Limb (tissue), 2 donors: ENCODE measurements around the gene TOP2B.
A peak's percentile ranks its signal among the peaks of the same experiment; 100 is the strongest.

Source experiments
- DNase-seq, 2 donors: peaks; one replicate each; pipeline ENCODE4 v3.0.0-alpha.2; 2016; ENCODE audit errors: extremely low spot score in 2 of 2

TOP2B gene

GRCh38 chr3:25619382-25619781, 45.3 kb downstream of the TOP2B start:
- DNase-seq, result no peak

- DNase-seq, result no peak
These were observed 46.7 kb downstream of the TOP2B start for GRCh38 chr3:25618028-25618427.

GRCh38 chr3:25611193-25611592, 53.5 kb downstream of the TOP2B start:
- DNase-seq, result no peak

DNA sequence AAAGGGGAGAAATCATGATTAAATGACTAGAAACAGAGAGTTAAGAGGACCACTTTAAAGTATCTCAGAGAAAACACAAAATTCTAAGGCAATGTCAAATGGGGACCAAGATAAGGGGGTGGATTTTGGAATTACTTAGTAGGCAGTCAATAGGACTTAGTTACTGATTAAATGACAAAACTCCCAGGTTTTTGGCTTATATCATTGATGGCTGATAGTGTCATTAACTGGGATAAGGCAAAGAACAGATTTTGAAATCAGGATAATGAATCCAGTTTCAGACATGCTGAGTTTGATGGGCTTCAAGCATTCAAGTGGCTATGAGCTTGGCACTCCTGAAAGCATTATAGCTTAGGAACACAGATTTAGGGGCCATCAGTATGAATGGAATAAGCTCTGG, 53.9 kb downstream of the TOP2B start:
- no peak for DNase-seq

DNA sequence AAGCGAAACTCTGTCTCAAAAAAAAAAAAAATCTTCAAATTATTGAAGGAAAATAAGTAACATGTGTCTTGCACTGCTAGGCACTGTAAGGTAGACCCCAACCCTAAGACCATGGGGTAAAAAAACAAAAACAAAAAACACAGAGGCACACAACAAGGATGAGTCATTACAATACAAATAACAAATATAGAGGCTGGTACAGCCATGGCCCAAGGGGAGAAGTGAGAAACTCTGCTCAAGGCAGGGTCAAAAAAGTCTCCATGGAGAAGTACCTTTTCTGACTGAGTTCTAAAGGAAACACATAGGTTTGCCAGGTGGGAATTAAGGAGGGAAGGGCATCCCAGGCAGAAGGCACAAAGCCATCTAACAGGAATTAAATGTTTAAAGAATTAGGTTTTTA, 54.5 kb downstream of the TOP2B start:
- DNase-seq, result no peak

- no peak for DNase-seq
These were observed 60.5 kb downstream of the TOP2B start for GRCh38 chr3:25604107-25604805.

DNA sequence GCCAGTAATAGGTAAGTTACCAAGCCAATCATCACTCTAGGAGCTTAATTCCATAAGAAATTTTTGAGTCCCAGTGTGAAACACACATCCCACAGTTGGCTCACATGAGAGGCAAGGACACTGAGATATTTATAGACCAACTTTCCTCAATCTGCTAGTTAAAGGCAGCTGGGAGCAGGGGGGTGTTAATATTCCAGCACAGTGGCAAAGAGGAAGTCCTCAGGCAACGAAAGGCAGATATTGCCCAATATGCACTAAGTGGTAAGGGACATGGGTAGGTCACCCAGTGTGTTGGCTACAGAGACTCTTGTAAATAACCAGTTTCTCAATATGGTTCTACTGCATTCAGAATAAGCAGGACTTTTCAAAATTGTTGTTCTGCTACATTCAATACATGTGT, 61.0 kb downstream of the TOP2B start:
- no peak for DNase-seq

DNA sequence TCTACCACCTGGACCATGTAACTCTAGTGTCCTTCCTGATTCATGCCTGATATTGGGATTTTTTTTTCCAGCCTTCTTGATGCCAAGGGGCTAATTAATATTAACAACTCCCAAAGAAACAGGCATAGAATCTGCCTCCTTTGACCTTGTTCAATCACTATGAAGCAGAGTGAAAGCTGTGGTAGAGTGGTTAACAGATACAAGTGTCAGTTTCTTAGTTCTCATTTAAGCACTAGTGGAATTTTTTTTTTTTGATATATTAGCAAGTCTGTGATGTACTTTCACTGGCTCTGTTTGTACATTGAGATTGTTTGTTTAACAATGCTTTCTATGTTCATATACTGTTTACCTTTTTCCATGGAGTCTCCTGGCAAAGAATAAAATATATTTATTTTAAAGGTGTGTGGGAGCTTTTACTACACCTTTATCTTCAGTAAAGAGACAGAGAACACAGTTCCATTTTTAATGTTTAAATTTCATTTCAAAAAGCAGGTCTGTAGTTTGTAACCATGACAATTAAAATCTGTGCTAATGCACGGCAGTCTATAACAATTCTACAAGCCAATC, 67.1 kb downstream of the TOP2B start:
- no peak for DNase-seq

DNA sequence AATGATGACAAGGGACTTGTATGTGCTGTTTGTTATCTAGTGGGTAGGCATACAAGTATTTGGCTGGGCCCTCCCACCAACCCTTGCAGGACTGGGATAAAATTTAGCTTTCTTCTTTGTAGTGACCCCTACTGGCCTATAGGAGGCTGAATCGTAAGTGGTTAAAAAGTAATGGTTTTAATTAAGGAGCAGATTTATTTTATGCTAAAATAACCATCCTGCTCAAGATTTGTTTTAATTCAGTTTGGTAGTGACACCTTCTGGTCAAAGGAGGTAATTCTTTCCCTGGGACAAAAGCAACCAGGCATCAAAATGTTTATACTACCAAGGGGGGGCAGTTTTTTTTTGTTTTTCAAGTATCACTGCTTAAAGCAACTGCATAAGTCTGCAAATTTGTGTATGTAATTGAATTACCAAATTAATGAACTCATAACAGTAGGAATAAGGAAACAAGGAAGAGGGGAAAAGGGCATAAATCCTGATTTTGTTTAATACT, 70.7 kb downstream of the TOP2B start:
- peak in 1 of 2 donors; percentile 86 for DNase-seq

DNA sequence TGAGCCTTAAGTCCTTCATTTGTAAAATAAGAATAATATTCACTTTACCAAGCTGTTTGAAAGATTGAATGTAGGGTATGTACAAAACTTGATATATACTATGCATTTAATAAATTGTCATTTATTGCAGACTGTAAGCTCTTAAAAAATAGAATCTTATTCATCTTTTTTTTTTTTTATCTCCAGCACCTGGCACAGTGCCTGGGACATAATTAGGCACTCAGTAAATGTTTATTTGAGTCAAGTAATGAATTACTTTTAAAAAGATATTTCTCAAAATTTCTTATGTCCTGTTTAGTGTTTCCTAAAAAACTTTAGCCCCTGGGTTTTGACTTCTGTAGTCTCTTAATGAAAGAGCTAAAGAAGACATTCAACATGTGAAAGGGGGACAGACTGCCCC, 71.7 kb downstream of the TOP2B start:
- no peak for DNase-seq

- no peak for DNase-seq
These were observed 72.2 kb downstream of the TOP2B start for GRCh38 chr3:25592510-25592968.

- no peak for DNase-seq
These were observed 74.9 kb downstream of the TOP2B start for GRCh38 chr3:25589783-25590258.

DNA sequence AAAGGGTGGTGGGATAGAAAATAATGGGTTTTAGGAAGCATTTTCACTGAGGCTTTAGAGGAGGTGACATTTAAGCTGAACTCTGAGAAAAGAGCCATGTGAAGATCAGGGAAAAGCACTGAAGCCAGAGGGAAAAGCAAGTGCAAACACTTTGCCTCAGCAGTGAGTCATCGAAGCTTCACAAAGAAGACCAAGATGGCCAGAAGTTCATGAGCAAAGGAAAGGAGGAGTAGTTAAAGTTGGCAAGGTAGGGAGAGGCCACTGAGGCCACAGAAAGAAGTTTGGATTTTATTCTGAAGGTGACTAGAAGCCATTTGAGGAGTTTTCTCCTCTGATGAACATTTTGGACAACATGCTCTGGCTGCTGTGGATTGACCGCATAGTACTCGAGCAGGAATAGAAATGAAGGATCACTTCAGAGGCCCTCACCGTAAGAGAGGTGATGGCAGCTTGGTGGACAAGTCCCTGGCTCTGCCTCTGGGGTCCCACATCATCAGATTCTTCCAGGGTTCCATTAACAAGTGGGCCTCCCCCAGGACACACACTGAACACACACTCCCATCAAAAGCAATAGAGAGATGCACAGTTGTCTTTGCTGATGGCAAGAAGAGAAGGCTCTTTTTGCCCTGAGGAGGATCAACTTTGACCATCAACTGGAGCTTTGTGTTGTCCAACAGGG, 75.5 kb downstream of the TOP2B start:
- no peak for DNase-seq

DNA sequence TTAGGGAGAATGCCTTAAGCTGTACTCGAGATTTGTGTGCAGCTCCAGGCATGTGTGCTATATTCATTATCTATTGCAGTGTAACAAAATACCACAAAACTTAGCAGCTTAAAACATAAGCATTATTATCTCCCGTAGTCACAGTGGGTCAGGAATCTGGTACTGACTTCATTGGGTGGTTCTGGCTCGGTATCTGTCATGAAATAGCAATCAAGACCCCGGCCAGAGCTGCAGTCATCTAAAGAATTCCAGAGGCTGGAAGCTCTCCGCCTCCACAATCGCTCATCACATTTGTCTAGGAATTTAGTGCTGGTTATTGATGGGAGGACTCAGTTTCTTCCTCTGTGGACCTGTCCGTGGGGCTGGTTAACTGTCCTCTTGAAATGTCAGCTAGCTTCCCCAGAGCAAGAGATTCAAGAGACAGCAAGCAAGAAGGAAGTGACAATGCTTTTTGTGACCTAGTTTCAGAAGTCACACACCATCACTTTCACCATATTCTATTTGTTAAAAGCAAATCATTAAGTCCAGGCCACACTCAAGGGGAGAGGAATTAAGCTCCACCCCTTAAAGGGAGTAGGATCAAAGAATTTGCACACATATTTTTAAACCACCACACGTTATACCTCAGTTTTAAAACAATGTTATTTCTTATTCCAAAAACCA, 76.1 kb downstream of the TOP2B start:
- DNase-seq, result no peak

DNA sequence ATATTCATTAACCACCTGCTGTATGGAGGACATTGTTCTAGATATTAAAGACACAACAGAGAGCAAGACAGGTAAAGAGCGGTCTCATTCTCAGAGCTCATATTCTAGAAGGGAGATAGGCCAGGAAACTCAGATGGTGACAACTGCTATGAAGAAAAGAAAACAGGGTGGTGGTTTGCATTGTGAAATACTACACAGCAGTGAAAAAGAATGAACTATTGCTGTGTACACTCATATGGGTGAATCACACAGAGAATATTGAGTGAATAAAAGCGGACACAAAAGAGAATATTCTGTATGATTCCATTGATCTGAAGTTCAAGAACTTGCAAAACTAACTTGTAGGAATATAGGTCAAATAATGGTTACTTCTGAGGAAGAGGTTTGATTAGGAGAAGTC, 76.7 kb downstream of the TOP2B start:
- DNase-seq, result no peak

DNA sequence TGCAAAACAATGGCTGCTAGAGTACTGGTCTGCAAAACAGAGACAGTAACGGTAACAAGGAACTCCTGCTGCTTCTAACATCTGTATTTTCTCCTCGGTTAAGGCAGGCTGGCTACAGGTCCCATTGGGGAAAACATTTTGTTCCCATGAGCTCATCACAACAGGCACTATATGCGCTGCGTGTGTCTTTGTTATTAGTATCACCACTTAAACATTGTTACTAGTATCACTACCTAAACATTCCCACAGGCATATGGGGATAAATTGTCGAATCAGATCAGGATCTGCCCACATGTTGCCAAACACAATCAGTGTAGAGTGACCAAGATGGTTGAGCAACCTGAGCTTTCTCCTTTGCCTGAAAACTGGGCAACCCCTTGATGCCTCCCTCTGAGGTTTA, 77.2 kb downstream of the TOP2B start:
- no peak for DNase-seq

GRCh38 chr3:25587094-25587493, 77.6 kb downstream of the TOP2B start:
- DNase-seq, result no peak

DNA sequence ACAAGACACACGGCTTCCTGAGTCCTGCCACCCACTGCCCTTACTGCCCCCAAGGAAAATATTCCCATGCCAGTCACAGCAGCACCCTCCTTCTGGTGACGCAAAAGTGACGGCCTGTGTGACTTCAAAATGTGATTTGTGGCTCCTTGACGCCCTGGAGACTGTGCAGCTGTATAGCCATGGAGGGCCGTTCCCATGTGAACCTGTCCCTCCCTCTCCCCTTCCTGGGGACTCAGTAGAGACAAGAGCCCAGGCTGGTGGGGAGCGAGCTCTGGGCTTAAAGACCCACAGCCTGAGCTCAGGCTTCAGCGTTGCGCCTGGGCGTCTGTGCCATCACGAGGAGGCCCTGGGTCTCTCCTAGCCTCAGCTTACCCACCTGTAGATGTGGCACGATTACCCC, 78.2 kb downstream of the TOP2B start:
- no peak for DNase-seq

- no peak for DNase-seq
These were observed 78.6 kb downstream of the TOP2B start for GRCh38 chr3:25586167-25586505.

GRCh38 chr3:25585361-25586166, 79.1 kb downstream of the TOP2B start:
- no peak for DNase-seq
